ENCODE data around the gene NRGN.

NRGN gene

DNA sequence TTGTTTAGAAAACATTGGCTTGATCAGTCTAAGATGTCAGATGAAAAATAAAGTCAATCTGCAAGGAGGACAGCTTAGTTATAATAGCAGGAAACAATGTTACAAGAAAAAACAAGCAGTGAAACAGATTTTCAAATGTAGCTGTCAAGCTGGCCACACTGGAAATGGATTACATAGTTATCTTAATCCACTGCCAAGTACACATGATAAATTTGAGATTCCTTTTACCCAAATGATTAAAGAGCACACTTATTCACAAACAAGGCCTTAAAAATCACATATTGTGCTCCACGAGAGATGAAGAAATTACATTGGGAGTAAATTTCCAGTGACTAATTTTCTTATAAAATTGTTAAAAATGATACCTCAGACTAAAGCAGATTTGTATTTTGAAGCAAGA is 39.8 kb downstream of the NRGN start:
- no peak for DNase-seq (ENCODE audit: low read depth in 4 of 4, low spot score in 1 of 4)

DNA sequence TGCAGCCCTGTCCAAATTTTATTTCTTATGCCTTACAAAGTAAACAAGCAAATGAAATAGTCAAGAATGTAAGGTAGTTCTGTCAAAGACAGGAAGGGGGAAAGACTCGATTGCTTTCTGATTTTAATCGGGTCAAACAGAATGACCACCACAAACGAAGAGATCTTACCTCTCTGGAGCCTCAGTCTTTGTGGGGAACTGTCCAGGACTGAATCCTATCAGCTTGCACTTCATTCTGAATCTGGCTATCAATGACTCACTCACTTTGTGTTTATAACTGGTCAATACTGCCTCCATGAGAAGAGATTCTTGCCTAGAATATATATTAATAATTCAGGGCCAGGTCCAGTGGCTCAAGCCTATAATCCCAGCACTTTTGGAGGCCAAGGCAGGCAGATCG is 43.3 kb downstream of the NRGN start:
- DNase-seq (ENCODE audit: low read depth in 4 of 4, low spot score in 1 of 4): no peak

DNA sequence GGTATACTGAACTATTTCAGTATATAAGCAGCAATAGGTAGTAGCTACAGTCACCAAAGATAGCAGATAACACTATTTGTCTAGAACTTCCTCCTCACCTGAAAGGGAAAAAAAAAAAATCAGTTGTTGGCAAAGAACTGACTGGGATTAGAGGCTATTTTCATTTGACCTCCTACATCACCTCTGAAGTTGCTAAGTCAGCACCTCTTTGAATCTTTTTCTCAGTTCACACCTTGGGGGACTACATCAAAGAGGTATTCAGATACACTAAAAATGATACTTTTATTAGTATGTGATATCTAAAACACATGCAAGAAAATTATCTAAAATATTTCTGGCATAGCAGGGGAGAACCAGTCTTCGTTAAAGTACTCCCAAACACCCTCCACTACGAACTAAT is 44.3 kb downstream of the NRGN start:
- DNase-seq (ENCODE audit: low read depth in 4 of 4, low spot score in 1 of 4): no peak

DNA sequence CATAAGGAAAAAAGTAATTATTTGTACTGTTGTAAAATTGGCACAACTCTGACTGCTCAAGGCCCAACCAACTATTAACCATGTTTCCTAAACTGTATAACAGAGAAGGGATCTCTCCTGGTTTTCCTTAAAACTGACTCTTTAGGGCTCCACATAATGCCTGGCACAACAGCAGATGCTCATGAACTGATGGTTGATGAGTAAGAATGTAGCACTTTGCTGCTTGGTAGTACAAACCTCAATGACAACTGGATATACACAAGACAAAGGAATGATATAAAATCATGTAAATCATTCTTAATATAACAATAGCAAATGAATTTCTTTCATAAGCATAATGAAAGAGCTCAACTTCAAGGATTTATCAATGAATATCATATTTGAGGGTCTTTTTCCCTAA is 48.8 kb downstream of the NRGN start:
- no peak for DNase-seq (ENCODE audit: low read depth in 4 of 4, low spot score in 1 of 4)

- no peak for DNase-seq (ENCODE audit: low read depth in 4 of 4, low spot score in 1 of 4)
Observed at GRCh38 chr11:124791626-124792341, 52.0 kb downstream of the NRGN start.

DNA sequence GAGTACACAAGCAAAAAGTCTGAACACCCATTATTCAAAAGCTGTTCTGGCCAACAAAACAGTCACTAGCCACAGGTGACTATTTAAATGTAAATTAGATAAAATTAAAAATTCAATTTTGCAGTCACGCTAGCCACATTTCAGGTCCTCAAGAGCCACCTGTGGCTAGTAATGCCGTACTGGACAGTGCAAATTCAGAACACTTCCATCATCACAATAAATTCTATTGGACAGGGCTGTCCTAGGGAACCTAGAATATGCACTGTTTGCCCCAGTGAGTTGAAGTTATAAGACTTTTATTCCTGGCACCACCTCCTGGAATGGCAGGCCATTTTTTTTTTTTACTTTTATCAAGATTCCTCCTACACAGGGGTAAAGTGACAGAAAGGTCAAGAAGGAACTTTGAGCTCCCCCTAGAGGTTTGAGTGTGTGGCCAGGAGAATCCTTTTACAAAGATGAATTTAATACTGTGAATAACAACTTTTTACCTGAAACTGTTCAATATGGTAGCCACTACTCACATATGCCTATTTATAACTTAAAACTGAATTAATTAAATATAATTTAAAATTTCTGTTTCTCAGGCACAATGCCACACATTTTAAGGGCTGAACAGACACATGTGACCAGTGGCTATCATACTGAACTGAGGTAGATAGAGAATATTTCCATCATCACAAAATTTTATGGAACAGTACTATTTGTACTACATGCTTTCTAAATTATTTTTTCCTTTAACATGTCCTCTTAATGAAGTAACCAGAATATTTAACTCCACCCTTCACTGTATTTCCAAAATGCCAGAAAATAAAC is 53.9 kb downstream of the NRGN start:
- DNase-seq (ENCODE audit: low read depth in 4 of 4, low spot score in 1 of 4): no peak

- no peak for DNase-seq (ENCODE audit: low read depth in 4 of 4, low spot score in 1 of 4)
Observed at GRCh38 chr11:124796312-124796711, 56.6 kb downstream of the NRGN start.
